Measurements from ENCODE around the gene MEI1.

The MEI1 gene

DNA sequence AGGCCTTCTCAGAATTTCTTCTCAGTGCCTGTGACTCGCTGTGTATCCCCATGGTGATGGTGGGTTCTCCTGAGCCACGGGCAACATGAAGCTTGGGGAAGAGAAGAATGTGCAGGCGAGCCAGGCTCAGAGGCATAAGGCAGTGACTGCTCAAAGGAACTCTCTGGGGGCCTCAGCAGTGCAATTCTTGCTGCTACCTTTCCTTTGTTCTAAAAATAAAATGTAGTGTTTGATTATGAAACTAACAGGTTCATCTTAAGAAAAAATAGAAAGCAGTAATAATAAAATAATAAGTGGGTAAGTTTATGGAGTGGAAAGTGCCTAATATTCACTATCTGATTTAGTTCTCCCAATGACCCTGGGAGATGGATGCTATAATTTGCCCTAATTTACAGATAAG lies 46.7 kb downstream of the MEI1 start:
- peak; percentile 5 for DNase-seq

DNA sequence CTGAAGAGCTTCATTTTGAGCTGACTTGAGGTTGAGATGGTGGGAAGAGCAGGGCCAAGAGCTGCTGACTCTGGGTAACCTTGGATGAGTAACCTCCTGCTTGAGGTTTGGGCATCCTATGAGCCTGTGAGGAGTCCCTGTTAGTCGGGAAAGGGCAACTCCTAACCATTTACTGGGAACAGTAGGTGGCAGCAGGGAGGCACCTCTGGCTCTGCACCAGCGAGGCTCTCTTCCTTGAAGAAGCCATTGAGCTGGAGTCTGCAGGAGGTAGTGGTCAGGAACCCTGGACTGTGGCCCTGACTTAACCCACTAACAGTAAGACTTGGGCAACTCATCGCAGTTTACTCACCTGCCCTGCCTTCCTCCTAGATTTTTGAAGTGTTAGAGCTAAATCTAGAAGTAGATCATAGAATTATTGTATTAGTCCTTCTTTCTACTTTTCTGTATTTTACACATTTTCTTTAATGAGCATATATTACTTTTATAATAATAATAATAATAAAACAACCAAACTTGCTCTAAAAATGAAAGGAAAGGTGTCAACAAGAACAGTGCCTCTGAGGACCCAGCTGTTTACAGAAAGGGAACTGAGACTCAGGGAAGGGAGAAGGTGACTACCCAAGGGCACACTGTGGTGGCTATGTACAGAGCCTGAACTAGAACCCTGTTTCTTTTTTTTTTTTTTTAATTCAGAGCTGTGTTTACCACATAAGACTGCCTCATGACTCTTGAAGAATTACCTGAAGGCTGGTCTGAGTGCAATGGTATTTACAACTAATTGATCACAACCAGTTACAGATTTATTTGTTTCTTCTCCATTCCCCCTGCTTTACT lies 47.5 kb downstream of the MEI1 start:
- peak; percentile 78 for DNase-seq

DNA sequence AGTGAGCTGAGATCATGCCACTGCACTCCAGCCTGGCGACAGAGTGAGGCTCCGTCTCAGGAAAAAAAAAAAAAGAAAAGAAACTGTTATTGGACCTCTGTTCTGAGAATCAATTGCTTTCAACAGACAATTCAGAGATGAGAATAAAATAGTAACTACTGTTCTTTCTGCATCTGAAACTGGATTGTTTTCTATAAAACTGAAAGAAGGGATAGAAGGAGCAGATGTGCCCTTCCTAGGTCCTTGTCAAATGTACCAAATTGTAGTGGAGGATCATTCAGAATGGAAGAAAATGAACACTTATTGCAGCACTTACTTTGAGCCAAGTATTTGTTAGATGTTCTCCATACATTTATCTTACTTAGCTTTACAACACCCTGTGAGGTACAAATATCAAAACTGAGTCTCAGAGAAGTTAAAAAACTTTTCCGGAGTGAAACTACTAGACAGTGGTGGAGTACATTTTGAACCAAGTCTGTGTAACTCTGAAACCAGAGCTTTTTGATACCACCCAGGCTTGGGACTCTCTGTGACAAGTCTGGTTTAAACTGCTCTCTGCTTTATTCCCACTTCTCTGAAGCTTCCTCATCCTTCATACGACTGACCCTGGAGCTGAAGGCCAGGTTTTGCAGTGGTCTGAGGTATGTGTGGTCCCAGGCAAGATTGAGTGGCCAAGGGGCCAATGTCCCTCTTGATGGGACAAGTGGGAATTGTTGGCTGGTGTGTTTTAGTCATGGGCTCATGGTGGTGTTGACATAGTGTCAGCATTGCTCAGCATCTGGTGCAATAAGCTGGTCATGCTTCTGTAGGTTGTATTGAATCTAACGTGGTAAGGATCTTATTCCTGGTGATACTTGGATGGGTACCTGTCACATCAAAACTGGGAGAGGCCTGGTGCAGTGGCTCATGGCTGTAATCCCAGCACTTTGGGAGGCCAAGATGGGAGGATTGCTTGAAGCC lies 53.0 kb downstream of the MEI1 start:
- no peak for DNase-seq

DNA sequence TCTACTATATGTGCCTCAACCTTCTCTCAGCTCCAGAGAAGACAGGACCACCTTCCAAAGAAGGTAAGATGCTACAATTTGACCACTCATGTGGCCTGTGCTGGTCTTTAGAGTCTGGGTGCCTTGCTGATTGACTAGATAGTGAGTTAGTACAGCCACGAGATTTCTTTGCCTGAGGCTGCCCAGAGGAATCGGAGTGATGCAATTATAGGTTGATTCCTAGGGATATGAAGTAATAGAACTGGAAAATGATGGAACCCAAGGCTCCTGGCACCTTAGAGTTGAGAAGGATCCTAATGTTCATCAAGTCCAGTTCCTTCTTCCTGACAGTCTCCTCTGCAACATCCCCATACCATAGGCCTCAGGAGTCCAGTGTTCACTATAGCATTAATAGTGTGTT lies 54.7 kb downstream of the MEI1 start:
- DNase-seq = no peak

DNA sequence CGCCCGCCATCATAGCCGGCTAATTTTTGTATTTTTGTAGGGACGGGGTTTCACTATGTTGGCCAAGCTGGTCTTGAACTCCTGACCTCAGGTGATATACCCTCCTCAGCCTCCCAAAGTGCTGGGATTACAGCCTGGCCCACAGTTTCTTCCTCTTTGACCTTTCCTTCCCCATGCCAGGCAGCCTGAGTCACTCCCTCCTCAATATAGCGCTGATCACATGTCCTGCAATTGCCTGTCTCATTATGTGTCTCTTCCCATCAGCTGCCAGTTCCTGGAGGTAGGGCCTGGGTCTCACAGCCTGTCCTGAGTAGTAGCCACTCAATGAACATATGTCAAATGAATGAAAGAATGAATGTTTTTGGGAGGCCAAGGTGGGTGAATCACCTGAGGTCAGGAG lies 58.2 kb downstream of the MEI1 start:
- no peak for DNase-seq

DNA sequence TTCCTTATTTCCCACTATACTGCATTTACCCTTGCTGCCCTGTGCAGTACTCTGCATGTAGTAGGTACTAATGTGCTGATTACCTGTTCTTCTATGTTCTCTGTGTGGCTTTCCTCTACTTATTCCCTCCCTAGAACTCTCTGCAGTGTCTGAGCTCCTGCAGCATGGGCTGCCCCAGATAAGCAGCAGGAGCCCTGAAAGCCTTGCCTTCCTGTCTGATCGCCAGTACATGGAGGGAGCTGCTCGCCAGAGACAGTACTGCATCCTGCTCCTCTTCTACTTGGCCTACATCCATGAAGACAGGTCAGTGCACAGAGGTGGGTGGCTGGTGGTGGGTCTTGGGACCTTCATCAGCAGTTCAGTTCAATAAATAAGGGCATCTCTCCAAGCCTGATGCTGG lies 58.9 kb downstream of the MEI1 start:
- no peak for DNase-seq

DNA sequence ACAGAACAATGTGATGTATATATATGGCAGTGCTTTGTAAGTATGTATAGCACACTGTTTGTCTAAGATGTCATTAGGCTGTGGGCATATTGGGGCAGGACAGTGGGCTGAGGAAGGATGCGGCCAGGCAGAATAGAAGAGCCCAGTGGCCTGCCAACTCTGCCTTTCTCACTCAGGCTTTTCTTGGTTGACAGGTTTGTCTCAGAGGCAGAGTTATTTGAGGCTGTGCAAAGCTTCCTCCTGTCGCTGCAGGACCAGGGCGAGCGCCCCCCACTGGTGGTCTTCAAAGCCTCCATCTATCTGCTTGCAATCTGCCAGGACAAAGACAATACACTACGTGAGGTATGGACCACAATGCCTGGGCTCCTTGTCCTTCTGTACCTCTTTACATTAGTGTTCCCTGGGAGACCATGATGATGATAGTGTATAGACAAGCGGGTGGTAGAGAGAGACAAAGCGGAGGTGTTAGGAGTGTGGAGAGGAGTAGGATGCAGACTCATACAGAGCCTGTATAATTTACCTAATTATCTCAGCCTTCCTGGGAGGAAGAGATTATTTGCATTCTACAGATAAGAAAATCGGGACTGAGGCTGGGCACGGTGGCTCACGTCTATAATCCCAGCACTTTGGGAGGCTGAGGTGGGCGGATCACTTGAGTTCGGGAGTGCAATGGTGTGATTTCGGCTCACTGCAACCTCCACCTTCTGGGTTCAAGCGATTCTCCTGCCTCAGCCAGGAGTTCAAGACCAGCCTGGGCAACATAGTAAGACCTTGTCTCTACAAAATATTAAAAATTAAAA lies 63.9 kb downstream of the MEI1 start:
- no peak for DNase-seq

DNA sequence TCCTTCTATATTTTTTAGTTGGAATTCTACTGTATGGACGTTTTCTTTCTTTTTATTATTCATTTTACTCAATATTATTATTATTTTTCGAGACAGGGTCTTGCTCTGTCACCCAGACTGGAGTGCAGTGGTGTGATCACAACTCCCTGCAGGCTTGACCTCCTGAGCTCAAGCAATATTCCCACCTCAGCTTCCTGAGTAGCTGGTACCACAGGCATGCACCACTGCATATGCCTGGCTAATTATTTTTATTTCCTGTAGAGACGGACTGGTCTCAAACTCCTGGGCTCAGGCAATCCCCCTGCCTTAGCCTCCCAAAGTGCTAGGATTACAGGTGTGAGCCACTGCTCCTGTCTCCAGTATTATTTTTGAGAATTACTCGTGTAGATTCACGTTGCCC lies 67.2 kb downstream of the MEI1 start:
- DNase-seq = no peak

DNA sequence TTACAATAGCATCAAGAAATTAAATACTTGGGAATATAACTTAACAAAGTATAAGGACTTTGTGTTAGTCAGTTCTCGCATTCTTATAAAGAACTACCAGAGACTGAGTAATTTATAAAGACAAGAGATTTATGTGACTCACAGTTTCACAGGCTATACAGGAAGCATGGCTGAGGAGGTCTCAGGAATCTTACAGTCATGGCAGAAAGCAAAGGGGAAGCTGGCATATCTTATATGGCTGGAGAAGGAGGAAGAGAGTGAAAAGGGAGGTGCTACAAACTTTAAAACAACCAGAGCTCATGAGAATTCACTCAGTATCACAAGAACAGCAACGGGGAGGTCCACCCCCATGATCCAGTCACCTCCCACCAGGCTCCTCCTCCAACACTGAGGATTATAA lies 69.1 kb downstream of the MEI1 start:
- peak; percentile 61 for DNase-seq

DNA sequence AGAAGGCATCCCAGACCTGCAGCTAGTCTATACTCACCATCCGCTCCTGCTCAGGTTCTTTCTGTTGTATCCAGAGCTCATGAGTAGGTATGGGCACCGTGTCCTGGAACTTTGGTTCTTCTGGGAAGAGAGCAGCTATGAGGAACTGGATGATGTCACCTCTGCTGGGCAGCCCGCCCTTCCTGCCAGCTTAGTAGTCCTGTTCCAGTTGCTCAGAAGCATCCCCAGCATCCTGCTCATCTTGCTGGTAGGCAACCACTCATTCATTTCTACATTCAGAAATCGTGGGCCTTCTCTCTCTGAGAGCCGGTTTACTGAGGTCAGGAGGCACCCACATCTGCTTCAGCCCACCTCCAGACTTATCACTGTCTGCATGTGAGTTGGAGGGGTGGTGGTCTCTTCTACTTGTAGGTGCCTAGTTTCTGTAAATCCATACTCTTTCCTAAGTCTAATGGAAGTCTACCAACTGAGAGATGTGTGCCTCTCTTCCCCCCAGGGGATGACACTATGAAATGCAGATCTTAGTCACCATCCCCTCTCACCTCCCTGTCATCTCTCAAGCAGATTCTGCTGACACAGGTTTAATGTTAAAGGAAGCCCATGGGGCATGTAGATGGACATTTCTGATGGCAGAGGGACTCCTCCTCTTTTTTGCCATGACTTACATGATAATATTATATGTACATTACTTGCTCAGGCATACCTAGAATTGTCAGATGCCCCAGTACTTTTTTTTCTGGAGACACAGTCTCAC lies 71.6 kb downstream of the MEI1 start:
- peak; percentile 14 for DNase-seq

DNA sequence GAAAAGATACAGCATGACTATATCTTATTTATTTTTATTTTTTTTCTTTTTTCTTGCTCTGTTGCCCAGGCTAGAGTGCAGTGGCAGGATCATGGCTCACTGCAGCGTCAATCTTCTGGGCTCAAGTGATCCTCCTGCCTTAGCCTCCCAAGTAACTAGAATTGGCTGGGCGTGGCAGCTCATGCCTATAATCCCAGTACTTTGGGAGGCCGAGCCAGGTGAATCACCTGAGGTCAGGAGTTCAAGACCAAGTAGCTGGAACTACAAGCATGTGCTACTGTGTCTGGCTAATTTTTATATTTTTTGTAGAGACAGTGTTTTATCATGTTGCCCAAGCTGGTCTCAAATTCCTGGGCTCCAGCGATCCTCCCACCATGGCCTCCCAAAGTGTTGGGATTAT lies 72.9 kb downstream of the MEI1 start:
- DNase-seq = no peak

DNA sequence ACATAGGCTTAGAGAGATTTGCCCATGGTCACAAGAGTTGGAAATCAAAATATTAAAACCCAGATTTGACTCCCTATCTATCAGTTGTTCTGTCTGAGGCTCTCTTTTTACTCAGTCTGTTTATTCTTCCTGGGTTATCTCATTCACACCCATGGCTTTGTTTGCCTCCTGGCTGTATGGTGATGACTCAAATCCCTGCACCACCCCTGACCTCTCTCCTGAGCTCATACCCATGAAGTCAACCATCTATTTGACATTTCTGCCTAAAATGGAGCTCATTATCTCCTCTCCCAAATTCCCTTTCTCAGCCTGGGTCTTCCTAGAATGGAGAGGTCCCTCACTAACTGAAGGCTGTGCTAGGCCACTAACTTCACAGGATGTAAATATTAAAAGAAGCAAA lies 73.3 kb downstream of the MEI1 start:
- DNase-seq = no peak

DNA sequence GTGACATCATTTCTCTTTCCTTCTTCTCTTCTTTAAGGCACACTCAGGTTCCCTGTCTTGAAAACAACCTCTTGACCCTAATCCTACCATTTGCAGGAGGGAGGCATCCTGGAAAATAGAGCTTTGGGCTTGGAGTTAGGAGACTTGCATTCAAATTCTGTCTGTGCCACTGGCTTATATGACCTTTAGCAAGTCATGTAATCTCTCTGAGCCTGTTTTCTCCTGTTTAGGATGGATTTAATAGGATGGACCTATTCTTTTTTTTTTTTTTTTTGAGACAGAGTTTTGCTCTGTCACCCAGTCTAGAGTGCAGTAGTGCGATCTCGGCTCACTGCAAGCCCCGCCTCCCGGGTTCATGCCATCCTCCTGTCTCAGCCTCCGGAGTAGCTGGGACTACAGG lies 76.0 kb downstream of the MEI1 start:
- no peak for DNase-seq

DNA sequence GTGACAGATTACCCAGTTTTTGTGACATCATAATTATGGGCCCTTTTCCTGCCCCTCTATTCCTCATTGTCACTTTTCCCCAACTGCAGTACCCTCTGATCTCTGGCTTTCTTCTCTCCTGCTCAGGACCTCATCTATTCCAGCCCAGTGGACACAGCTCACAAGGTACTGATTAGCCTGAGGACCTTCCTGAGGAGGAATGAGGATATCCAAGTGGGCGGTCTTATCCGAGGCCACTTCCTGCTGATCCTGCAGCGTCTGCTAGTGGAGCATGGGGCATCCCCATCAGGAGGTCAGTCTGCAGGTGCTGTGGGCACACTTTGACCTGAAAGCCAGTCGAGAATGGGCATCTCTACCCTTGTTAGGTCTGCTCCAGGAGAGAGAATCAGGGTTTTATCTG lies 76.7 kb downstream of the MEI1 start:
- no peak for DNase-seq

DNA sequence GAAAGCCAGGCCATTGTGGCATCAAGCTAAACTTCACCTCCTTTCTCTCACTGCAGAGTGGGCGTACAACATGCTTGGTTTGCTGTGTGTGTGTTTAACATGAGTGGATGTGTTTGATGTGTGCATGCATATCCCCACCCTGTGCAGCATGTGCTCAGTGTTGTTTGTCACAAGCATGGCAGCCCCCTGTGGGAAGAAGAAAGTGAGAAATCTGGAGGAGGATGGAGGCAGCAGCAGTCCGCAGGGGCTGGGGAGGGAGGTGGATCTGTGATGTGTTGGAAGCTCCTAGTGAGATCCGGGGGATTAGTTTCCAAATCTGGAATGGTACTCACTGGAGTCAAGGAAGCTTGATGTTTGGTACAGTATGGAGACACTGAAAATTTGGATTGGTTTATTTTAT lies 77.1 kb downstream of the MEI1 start:
- no peak for DNase-seq

DNA sequence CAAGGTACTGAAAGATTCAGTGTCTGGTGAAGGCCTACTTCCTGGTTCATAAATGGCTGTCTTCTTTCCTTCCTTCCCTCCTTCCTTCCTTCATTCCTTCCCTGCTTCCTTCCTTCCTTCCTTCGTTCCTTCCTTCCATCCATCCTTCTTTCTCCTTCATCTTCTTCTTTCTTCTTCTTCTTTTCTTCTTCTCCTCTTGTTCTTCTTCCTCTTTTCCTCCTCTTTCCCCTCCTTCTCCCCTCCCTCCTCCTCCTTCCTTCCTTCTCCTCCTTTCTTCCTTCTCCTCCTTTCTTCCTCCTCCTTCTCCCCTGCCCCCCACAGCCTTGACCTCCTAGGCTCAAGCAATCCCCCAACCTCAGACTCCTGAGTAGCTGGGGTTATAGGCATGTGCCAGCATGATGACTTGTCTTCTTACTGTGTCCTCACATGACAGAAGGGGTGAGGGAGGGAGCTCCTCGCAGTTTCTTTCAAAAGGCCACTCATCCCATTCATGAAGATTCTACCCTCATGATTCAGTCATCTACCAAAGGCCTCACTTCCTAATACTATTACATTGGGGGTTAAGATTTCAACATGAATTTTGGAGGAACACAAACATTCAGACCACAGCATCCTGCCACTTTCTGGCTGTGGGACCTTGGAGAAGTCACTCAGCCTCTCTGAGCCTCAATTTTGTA lies 78.6 kb downstream of the MEI1 start:
- DNase-seq = no peak

DNA sequence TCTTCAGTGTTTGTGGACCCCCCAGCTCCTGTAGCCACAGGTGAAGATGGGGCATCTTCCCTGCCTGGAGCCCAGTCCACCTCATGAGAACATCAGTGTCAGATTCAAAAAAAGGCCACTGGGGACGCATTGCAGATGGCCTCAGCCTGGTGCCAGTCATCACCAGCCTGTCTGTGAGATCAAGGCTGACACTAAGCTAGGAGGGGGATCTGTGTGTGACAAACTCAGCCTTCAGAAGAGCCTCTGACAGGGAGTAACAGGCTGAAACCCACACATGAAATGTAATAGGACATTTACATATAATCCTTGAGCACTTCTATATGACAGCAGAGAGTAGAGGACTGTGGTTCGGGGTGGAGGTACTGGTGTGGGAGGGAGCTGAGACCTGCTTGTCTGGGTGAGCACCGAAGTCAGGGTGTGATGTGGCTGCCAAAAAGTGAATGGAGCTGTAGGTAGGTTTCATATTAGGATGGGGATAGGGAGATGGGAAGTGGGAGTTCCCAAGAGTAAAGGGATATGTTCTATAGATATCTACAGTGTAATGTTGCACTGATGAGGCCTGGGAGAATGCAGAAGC lies 80.7 kb downstream of the MEI1 start:
- no peak for DNase-seq

DNA sequence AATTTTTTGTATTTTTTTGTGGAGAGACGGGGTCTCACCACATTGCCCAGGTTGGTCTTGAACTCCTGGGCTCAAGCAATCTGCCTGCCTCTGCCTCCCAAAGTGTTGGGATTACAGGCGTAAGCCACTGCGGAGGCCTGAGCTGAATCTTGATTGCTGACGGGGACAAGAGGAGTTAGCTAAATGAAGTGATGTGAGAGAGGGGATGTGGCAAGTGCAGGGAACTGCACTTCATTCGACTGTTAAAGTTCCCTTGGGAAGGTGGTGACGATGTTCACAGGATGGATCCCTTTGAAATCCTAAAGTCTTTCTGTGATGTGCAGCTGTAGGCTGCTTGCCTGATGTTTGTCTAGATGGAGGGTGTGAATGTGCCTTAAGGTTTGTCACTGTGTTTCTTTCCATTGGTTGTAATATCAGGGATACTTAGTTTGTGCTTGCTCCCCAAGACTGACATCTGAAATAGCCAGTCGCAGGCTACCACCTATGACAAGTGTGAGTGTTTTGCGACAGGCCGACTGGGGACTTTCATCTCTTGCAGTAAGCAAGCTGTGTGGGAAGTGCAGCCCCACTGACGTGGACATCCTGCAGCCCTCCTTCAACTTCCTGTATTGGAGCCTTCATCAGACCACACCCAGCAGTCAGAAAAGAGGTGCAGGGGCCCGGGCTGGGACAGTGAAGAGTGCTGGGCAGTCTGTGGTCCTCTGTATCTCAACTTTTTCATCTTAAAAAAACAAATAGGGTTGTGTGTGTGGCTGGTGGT lies 81.6 kb downstream of the MEI1 start:
- DNase-seq = peak; percentile 54

DNA sequence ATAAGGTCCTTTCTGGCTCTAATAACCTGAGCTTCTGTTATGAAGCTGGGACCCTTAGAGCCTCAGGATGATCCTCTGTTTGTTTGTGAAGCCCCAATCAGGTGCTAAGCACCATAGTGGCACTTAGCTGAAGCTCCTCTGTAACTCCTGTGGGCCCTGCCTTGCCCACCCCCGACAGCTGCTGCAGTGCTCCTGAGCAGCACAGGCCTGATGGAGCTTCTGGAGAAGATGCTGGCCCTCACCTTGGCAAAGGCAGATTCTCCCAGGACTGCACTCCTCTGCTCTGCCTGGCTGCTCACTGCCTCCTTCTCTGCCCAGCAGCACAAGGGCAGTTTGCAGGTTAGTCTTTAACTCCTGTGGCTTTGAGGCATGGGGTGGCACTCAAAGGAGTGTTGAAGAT lies 82.2 kb downstream of the MEI1 start:
- no peak for DNase-seq

DNA sequence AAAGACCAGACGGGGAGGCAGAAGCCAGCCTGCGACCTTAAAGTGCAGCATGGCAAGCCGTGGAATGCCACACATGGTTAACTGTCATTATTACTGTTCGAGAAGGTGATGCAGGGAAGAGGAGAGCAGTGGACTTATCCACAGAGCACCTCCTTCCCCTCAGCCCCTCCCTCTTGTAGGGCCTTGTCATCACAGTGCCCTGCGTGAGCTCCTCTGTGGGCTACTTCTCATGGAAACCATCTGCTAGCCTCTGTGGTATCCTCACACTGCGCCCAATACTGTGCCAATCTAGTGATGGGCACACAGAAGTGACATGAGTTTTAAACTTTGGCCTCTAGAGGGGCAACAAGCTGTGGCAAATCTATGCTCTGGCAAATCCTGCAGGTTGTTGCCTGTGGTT lies 83.0 kb downstream of the MEI1 start:
- DNase-seq = no peak
